Neural progenitor cell (in vitro differentiated cells): ENCODE data around the gene SLAMF7. TPM values are rescaled to one million over a fixed set of nuclear protein-coding genes. Genes with fewer than 3 reads are reported as not detected.
A peak's percentile ranks its signal among the peaks of the same experiment; 100 is the strongest.

Source experiments
- DNase-seq: peaks from one replicate; pipeline ENCODE4 v3.0.0-alpha.2; 2016; ENCODE audit warnings: low spot score
- H2AFZ ChIP-seq: fragments of 200-600 bp; sonication (generic); replicated peaks from 2 replicates; pipeline ENCODE4 v1.6.1; 2016; ENCODE audit warnings: antibody characterized with exemption
- H3F3A ChIP-seq: fragments of 200-600 bp; sonication (generic); 2 replicates; pipeline ENCODE4 v1.6.1; 2016; ENCODE audit warnings: antibody characterized with exemption, low read depth
- H3K27ac ChIP-seq: fragments of 200-600 bp; sonication (generic); 2 replicates; pipeline ENCODE4 v1.5.1; 2016; ENCODE audit warnings: mild to moderate bottlenecking
- H3K27me3 ChIP-seq: fragments of 200-600 bp; sonication (generic); 2 replicates; pipeline ENCODE4 v1.6.1; 2016; ENCODE audit warnings: mild to moderate bottlenecking, moderate library complexity
- H3K36me3 ChIP-seq: fragments of 200-600 bp; sonication (generic); 2 replicates; pipeline ENCODE4 v1.5.1; 2016
- H3K4me1 ChIP-seq: fragments of 200-600 bp; sonication (generic); 2 replicates; pipeline ENCODE4 v1.6.1; 2016; ENCODE audit warnings: mixed run types
- H3K4me2 ChIP-seq: fragments of 200-600 bp; sonication (generic); 2 replicates; pipeline ENCODE4 v1.6.1; 2016
- H3K4me3 ChIP-seq: fragments of 200-600 bp; sonication (generic); 2 replicates; pipeline ENCODE4 v1.5.1; 2016
- H3K79me2 ChIP-seq: fragments of 200-600 bp; sonication (generic); 2 replicates; pipeline ENCODE4 v1.6.1; 2016; ENCODE audit warnings: low read depth
- H3K9ac ChIP-seq: fragments of 200-600 bp; sonication (generic); 2 replicates; pipeline ENCODE4 v1.6.1; 2016
- H3K9me3 ChIP-seq: fragments of 200-600 bp; sonication (generic); 2 replicates; pipeline ENCODE4 v1.5.1; 2016; ENCODE audit warnings: low read depth
- H4K20me1 ChIP-seq: fragments of 200-600 bp; sonication (generic); 2 replicates; pipeline ENCODE4 v1.6.1; 2016; ENCODE audit warnings: low read depth
- H3K27ac Mint-ChIP-seq: 3 replicates; pipeline ENCODE4 v1.8.0; 2021; ENCODE audit warnings: mixed read lengths
- H3K27me3 Mint-ChIP-seq: 2 replicates; pipeline ENCODE4 v1.8.0; 2022; ENCODE audit warnings: low read depth, mild to moderate bottlenecking, inconsistent platforms, moderate library complexity, mixed read lengths; ENCODE audit not compliant: insufficient read depth
- H3K36me3 Mint-ChIP-seq: 3 replicates; pipeline ENCODE4 v1.8.0; 2021; ENCODE audit warnings: mixed read lengths
- H3K4me1 Mint-ChIP-seq: 3 replicates; pipeline ENCODE4 v1.8.0; 2021; ENCODE audit warnings: mixed read lengths
- H3K4me3 Mint-ChIP-seq: 3 replicates; pipeline ENCODE4 v1.8.0; 2021; ENCODE audit warnings: mild to moderate bottlenecking, moderate library complexity, mixed read lengths
- H3K9me3 Mint-ChIP-seq: 3 replicates; pipeline ENCODE4 v1.8.0; 2020; ENCODE audit warnings: mixed read lengths
- EZH2 ChIP-seq: fragments of 200-600 bp; sonication (generic); IDR thresholded peaks from 2 replicates; pipeline ENCODE4 v1.6.1; 2017; ENCODE audit warnings: antibody characterized with exemption, mild to moderate bottlenecking, moderate library complexity
- EZH2phosphoT487 ChIP-seq: fragments of 200-600 bp; sonication (generic); IDR thresholded peaks from 2 replicates; pipeline ENCODE4 v1.6.1; 2017; ENCODE audit warnings: antibody characterized with exemption
- total RNA-seq: library from RNA; depleted of rRNA; stranded (reverse); fragments of >200 nt; gene quantifications from 2 replicates; pipeline ENCODE4 v1.2.3, GENCODE V29; 2015; ENCODE audit warnings: low replicate concordance
- TF ChIP-seq, protein P1 (sequence below): fragments of 200-600 bp; sonication (generic); IDR thresholded peaks from 2 replicates; pipeline ENCODE4 v1.5.1; 2017; ENCODE audit warnings: antibody characterized with exemption, mild to moderate bottlenecking

The SLAMF7 gene
- total RNA-seq, 1 donor from 2014 or later, result not detected

DNA sequence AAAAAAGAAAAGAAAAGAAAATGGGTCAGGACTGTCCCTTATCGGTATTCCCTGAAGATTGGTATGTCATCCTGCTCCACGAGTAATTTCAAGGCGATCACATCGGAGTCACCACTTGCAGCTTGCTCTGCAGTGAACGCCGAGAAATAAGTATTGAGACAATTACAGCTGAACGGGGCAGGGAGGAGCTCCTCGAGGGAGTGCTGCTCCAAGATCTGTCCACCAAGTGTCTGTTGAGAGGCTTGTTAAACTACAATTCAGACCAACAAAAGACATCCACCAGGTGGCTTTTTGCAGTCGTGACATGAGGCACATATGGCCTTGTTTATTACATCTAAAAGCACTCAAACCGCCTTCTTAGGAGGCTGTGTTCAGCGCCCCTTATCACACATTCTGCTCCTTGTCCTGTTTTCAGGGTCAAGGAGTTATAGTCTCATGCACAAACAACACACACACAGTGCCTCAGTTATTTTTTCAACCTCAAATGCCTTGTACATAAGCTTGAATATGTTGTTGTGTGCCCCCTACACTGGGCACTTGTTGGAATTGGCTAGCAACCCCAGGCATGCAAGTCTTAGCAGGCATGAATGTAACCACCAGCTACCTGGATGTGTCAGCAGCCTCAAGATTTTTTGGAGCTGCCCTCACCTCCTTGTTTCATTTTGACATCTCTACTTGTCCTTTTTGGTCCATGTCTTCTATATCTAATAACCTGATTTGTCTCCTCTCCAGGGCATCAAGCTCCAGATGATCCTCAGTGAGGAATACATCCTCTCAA lies 14.4 kb upstream of the SLAMF7 start:
- Histone ChIP-seq H3K27ac (no peak overlapping the region), H3K9me3 (no peaks in the 10 kb centered on the region), H3K79me2 (no peaks in the 10 kb centered on the region), H3K36me3 (no peaks in the 10 kb centered on the region), H3K4me1 (peaks cover 13% of the 10 kb centered on the region), H3K27me3 (no peaks in the 10 kb centered on the region), H2AFZ (no peak overlapping the region), H3K4me3 (no peak overlapping the region), H3K4me2 (no peak overlapping the region), H4K20me1 (no peaks in the 10 kb centered on the region), H3F3A (peaks cover 8% of the 10 kb centered on the region), H3K9ac (no peak overlapping the region)
- DNase-seq, result no peak
- H3K4me1 Mint-ChIP-seq, result no peaks in the 10 kb centered on the region
- H3K36me3 Mint-ChIP-seq, result no peaks in the 10 kb centered on the region
- no peak overlapping the region for H3K4me3 Mint-ChIP-seq
- H3K9me3 Mint-ChIP-seq, result peaks cover 4% of the 10 kb centered on the region
- no peak overlapping the region for H3K27ac Mint-ChIP-seq
- H3K27me3 Mint-ChIP-seq, result no peaks in the 10 kb centered on the region
- TF ChIP-seq EZH2 (no peak), EZH2phosphoT487 (no peak)
- TF ChIP-seq, protein P1, sequence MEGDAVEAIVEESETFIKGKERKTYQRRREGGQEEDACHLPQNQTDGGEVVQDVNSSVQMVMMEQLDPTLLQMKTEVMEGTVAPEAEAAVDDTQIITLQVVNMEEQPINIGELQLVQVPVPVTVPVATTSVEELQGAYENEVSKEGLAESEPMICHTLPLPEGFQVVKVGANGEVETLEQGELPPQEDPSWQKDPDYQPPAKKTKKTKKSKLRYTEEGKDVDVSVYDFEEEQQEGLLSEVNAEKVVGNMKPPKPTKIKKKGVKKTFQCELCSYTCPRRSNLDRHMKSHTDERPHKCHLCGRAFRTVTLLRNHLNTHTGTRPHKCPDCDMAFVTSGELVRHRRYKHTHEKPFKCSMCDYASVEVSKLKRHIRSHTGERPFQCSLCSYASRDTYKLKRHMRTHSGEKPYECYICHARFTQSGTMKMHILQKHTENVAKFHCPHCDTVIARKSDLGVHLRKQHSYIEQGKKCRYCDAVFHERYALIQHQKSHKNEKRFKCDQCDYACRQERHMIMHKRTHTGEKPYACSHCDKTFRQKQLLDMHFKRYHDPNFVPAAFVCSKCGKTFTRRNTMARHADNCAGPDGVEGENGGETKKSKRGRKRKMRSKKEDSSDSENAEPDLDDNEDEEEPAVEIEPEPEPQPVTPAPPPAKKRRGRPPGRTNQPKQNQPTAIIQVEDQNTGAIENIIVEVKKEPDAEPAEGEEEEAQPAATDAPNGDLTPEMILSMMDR, result no peak

GRCh38 chr1:160726114-160726497 lies 12.9 kb upstream of the SLAMF7 start:
- no peaks in the 10 kb centered on the region for H3K36me3 Mint-ChIP-seq
- no peak for TF ChIP-seq EZH2
- TF ChIP-seq, protein P1, result no peak
- TF ChIP-seq EZH2phosphoT487, result no peak
- Histone ChIP-seq H3F3A (peaks cover 8% of the 10 kb centered on the region), H4K20me1 (no peaks in the 10 kb centered on the region), H3K9me3 (no peaks in the 10 kb centered on the region), H3K4me3 (no peak overlapping the region), H3K27ac (no peak overlapping the region), H3K27me3 (no peaks in the 10 kb centered on the region), H3K79me2 (no peaks in the 10 kb centered on the region), H3K4me1 (peaks cover 13% of the 10 kb centered on the region), H3K9ac (no peak overlapping the region), H3K36me3 (no peaks in the 10 kb centered on the region), H3K4me2 (no peak overlapping the region), H2AFZ (no peak overlapping the region)
- H3K27me3 Mint-ChIP-seq, result no peaks in the 10 kb centered on the region
- H3K4me1 Mint-ChIP-seq, result no peaks in the 10 kb centered on the region
- DNase-seq, result no peak
- no peak overlapping the region for H3K4me3 Mint-ChIP-seq
- H3K9me3 Mint-ChIP-seq, result no peaks in the 10 kb centered on the region
- H3K27ac Mint-ChIP-seq, result no peak overlapping the region

DNA sequence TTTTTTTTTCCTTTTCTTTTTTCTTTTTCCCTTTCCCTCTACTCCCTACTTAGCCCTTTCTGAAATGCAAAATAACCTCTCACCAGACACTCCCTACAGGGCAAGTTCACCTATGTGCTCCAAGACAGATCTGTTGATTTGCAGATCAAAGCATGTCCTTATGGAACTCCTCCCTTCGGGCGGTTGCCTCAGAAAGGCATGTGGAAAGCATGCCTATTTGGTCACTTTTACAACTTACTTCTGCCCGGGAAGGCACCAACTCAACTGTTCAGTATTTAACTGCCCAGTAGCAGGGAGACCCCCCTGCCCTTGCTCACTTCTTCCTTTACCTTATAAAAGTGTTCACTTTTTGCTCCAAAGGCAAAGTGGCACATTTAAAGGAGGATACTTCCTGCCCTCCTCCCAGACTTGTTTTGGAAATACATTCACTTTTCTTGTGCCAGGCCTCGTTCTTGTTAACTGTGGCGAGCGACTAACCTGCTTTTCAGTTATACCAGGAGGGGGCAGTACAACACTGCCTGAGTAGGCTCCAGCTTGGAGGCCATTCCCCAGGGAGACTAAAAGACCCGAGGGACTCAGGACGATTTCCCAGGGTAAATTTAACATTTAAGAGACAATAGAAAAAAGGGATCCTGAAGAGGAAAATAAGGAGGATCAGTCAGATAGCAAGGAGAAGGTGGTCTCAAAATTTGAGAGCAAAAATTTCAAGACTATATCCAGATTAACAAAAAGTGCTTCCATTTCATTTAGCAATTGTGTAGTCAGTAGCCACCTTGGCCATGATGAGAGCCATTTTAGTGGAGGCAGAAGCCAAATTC lies 12.3 kb upstream of the SLAMF7 start:
- Mint-ChIP-seq H3K4me3 (no peak overlapping the region), H3K4me1 (no peaks in the 10 kb centered on the region), H3K9me3 (no peaks in the 10 kb centered on the region), H3K27me3 (no peaks in the 10 kb centered on the region), H3K36me3 (no peaks in the 10 kb centered on the region), H3K27ac (no peak overlapping the region)
- Histone ChIP-seq H3K9me3 (no peaks in the 10 kb centered on the region), H3K4me3 (no peak overlapping the region), H3K27ac (no peak overlapping the region), H2AFZ (peak overlapping the region; percentile 74), H3K4me1 (peaks cover 13% of the 10 kb centered on the region), H3K9ac (no peak overlapping the region), H3K27me3 (no peaks in the 10 kb centered on the region), H3K79me2 (no peaks in the 10 kb centered on the region), H4K20me1 (no peaks in the 10 kb centered on the region), H3K36me3 (no peaks in the 10 kb centered on the region), H3K4me2 (no peak overlapping the region), H3F3A (peaks cover 8% of the 10 kb centered on the region)
- TF ChIP-seq EZH2phosphoT487, result no peak
- no peak for TF ChIP-seq EZH2
- TF ChIP-seq, protein P1, result peak; percentile 97
- DNase-seq, result peak; percentile 88
